Right renal pelvis (tissue), 4 donors: ENCODE results near the gene GIT2. TPM values are rescaled to one million over a fixed set of nuclear protein-coding genes. Genes with fewer than 3 reads are reported as not detected.
"Not testable (repeated sequence)": the region's sequence is repeated elsewhere in the genome, so short reads cannot be mapped to it uniquely, and the experiment has no call there.

ENCODE experiments used
- DNase-seq, 4 donors: peaks; one replicate each; pipeline ENCODE4 v3.0.0-alpha.2; 2013; ENCODE audit warnings: low read depth in 4 of 4, low spot score in 3 of 4, missing footprints in 1 of 4
- polyA plus RNA-seq, 4 donors: library from polyadenylated mRNA; unstranded; fragments of 120-200 nt; gene quantifications; one replicate each; pipeline ENCODE4 v1.2.1, GENCODE V29; 2013; ENCODE audit not compliant: insufficient read length in 4 of 4

The GIT2 gene
- polyA plus RNA-seq = 10 to 100 TPM; 31.6 to 44.1 (median 34.2) TPM

- peak; percentile 80 to 84 (median 82) for DNase-seq
These were observed at the start of gene GIT2 for GRCh38 chr12:109995686-109996482. TSS of gene GIT2 (minus strand) at chr12:109996368. CDS start at chr12:109996224, 144 bp downstream.

GRCh38 chr12:110042264-110042663, 46.1 kb upstream of the GIT2 start:
- no peak for DNase-seq

- no peak for DNase-seq
These were observed 43.1 kb upstream of the GIT2 start for GRCh38 chr12:110039085-110039807.

- DNase-seq = no peak
These were observed 42.5 kb upstream of the GIT2 start for GRCh38 chr12:110038741-110039084.

GRCh38 chr12:110037315-110037714, 41.1 kb upstream of the GIT2 start:
- DNase-seq = no peak

- no peak for DNase-seq
These were observed 39.5 kb upstream of the GIT2 start for GRCh38 chr12:110035534-110036104.

- DNase-seq = no peak
These were observed 37.7 kb upstream of the GIT2 start for GRCh38 chr12:110033888-110034287.

- DNase-seq = no peak
These were observed 33.2 kb upstream of the GIT2 start for GRCh38 chr12:110029290-110029815.

- DNase-seq = no peak
These were observed 32.2 kb upstream of the GIT2 start for GRCh38 chr12:110028323-110028722.

GRCh38 chr12:110024051-110024450, 27.9 kb upstream of the GIT2 start:
- DNase-seq = no peak

- no peak for DNase-seq
These were observed 27.2 kb upstream of the GIT2 start for GRCh38 chr12:110023059-110023980.

GRCh38 chr12:110020956-110021355, 24.8 kb upstream of the GIT2 start:
- no peak for DNase-seq

GRCh38 chr12:110015132-110015531, 19.0 kb upstream of the GIT2 start:
- no peak for DNase-seq

GRCh38 chr12:110012659-110013058, 16.5 kb upstream of the GIT2 start:
- no peak for DNase-seq

- no peak for DNase-seq
These were observed 16.0 kb upstream of the GIT2 start for GRCh38 chr12:110012137-110012536.

- no peak for DNase-seq
These were observed 14.9 kb upstream of the GIT2 start for GRCh38 chr12:110010853-110011723.

GRCh38 chr12:110008681-110009398, 12.7 kb upstream of the GIT2 start:
- DNase-seq = not testable (repeated sequence)

GRCh38 chr12:110007881-110008280, 11.7 kb upstream of the GIT2 start:
- no peak for DNase-seq

- no peak for DNase-seq
These were observed 9.9 kb upstream of the GIT2 start for GRCh38 chr12:110006115-110006514.
